Measurements from ENCODE around the gene NAALADL2. TPM values are rescaled to one million over a fixed set of nuclear protein-coding genes. Genes with fewer than 3 reads are reported as not detected.

The NAALADL2 gene
- total RNA-seq, 2 experiments from 2014 or later: 0.48 TPM; not detected in 1

DNA sequence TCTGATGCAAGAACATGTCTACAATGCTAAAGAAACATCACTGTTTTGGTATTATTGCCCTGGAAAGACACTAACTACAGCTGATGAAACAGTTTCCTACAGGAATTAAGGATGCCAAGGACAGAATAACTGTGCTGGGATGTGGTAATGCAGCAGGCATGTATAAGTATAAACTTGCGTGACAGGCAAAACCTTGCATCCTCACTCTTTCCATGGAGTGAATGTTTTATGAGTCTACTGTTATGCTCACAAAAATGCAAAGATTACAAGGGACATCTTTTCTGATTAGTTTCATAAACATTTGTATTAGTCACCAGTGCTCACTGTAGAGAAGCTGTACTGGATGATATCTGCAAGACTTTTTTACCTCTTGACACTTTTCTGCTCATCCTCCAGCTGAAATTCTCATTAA is 143.6 kb downstream of the NAALADL2 start:
- no peaks in the 10 kb centered on the region for H3K4me1 Mint-ChIP-seq
- H3K27me3 Mint-ChIP-seq: no peaks in the 10 kb centered on the region
- DNase-seq: no peak
- no peak overlapping the region for H3K4me3 Mint-ChIP-seq
- no peaks in the 10 kb centered on the region for H3K36me3 Mint-ChIP-seq
- no peaks in the 10 kb centered on the region for H3K9me3 Mint-ChIP-seq
- H3K27ac Mint-ChIP-seq: no peak overlapping the region

DNA sequence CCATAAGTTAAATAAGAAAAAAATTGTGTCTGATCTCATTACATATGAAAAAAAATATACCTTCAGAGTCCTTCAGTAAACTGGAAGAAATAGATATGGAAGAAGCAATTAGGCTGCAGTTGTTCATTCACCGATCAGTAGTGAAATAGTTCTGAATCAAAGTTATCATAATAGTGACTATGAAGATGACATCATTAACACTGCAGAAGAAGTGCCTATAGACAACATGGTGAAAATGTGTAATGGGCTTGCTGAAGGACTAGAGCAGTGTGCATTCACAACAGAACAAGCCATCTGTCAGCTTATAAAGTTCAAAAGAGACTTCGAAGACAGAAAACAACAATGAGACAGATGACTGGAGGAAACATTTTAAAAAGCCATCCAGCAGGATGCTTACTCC is 144.5 kb downstream of the NAALADL2 start:
- no peak overlapping the region for H3K27ac Mint-ChIP-seq
- no peaks in the 10 kb centered on the region for H3K36me3 Mint-ChIP-seq
- DNase-seq: no peak
- H3K27me3 Mint-ChIP-seq: no peaks in the 10 kb centered on the region
- H3K4me3 Mint-ChIP-seq: no peak overlapping the region
- no peaks in the 10 kb centered on the region for H3K4me1 Mint-ChIP-seq
- H3K9me3 Mint-ChIP-seq: no peaks in the 10 kb centered on the region

DNA sequence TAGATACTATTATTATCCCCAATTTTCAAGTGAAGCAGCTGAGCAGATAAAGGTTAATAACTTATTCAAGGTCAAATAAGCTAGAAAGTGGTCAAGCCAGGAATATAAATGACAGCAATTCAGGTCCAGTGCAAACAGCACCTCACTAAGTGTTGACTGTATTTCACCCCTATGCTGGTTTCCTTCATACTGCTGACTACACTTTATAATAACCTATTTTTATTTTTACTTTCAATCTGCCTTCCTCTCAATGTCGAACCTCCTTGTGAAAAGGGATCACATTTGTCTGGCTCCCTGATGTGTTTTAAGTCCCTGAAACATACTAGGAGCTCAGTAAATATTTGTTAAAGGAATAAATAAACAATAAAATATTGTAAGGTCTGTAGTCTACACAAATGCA is 146.1 kb downstream of the NAALADL2 start:
- DNase-seq: no peak
- Mint-ChIP-seq H3K4me1 (no peaks in the 10 kb centered on the region), H3K36me3 (no peaks in the 10 kb centered on the region), H3K27ac (no peak overlapping the region), H3K4me3 (no peak overlapping the region), H3K9me3 (no peaks in the 10 kb centered on the region), H3K27me3 (no peaks in the 10 kb centered on the region)

- no peaks in the 10 kb centered on the region for H3K9me3 Mint-ChIP-seq
- no peak overlapping the region for H3K4me3 Mint-ChIP-seq
- H3K36me3 Mint-ChIP-seq: no peaks in the 10 kb centered on the region
- no peak overlapping the region for H3K27ac Mint-ChIP-seq
- no peaks in the 10 kb centered on the region for H3K27me3 Mint-ChIP-seq
- no peak for DNase-seq
- H3K4me1 Mint-ChIP-seq: no peaks in the 10 kb centered on the region
These were observed 146.7 kb downstream of the NAALADL2 start for GRCh38 chr3:175005881-175006280.

GRCh38 chr3:175007306-175007705 is 148.2 kb downstream of the NAALADL2 start:
- no peak for DNase-seq
- no peaks in the 10 kb centered on the region for H3K9me3 Mint-ChIP-seq
- no peak overlapping the region for H3K27ac Mint-ChIP-seq
- H3K4me1 Mint-ChIP-seq: no peaks in the 10 kb centered on the region
- H3K4me3 Mint-ChIP-seq: no peak overlapping the region
- H3K27me3 Mint-ChIP-seq: no peaks in the 10 kb centered on the region
- no peaks in the 10 kb centered on the region for H3K36me3 Mint-ChIP-seq

DNA sequence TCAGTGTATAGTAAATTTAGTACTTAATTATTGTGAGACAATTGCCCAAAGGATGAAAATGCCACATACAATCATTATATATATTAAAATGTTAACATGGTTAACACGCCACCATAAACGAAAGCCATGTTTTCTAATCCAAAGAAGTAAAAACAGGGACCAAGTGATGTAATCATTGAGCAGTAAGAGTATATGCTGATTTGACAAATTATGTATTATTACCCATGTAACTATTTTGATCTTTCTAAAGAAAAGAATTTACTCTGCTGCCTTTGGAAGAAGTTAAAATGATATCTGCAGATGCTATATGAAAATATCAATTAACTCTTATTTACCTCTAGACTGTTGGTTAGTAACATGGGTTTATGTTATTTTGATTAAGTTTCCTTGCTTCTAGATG is 150.2 kb downstream of the NAALADL2 start:
- Mint-ChIP-seq H3K27me3 (no peaks in the 10 kb centered on the region), H3K9me3 (no peaks in the 10 kb centered on the region), H3K36me3 (no peaks in the 10 kb centered on the region), H3K4me1 (no peaks in the 10 kb centered on the region), H3K27ac (no peak overlapping the region), H3K4me3 (no peak overlapping the region)
- DNase-seq: no peak

DNA sequence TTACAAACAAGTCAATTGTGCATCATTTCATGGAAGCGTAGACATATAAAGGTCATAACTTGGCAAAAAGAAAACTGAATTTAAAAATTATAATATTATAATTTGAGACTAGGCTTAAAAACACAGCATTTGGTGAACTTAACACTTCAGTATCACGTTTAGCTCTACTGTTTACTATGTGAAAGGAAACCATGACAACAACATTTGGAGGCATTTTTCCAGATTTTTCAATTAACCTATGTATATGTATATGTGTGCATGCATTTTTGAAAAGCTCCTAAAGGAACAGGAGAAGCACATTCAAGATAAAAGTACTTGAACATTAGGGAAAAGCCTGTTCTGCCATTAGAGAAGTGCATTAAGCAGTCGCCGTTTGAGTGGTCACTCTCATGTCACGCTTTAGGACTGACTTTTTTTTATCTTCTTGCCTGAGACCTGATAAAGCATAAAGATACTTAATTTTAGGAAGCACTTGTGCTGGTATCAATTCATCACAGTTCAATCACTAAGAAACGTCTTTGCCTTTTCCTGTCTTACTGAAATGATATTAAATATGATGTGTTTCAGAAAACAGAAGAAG is 156.0 kb downstream of the NAALADL2 start:
- Mint-ChIP-seq H3K4me3 (no peak overlapping the region), H3K4me1 (no peaks in the 10 kb centered on the region), H3K9me3 (no peaks in the 10 kb centered on the region), H3K36me3 (no peaks in the 10 kb centered on the region), H3K27me3 (no peaks in the 10 kb centered on the region), H3K27ac (no peak overlapping the region)
- DNase-seq: no peak

DNA sequence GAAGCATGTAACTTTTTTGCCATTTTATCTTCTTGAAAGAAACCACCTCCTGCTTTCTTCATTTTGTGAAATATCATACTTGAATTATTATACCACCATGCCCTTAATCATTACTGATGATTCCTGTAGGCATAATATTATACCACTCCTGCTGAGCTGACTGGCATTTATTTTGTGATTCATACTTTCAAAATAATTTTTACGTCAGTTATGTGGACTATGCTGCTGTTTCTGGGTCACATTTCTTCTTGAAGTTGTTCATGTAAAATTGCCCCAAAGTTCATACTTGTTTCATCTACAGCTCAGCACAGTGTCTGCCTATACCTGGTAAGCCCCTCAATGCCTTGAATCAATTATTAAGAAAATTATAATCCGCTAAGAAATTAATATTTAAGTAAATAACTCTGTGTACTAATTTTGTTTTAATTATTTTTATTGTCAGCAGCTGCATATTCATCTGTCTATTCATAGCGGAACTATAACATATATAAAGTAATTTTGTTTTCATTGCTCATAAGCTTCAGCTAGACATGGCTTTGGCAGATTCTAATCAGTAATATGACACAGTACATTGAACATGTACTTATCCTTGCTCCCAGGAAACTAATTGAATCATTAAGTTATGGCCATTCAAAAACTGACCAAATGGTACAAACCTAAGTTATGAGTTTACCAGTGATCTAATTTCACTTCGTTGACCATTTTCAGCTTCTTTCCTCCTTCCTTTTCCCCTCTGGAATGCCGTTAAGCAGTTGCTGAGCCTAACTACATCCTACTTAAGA is 160.0 kb downstream of the NAALADL2 start:
- H3K9me3 Mint-ChIP-seq: no peaks in the 10 kb centered on the region
- DNase-seq: no peak
- no peak overlapping the region for H3K27ac Mint-ChIP-seq
- H3K4me3 Mint-ChIP-seq: no peak overlapping the region
- H3K27me3 Mint-ChIP-seq: no peaks in the 10 kb centered on the region
- no peaks in the 10 kb centered on the region for H3K36me3 Mint-ChIP-seq
- no peaks in the 10 kb centered on the region for H3K4me1 Mint-ChIP-seq

DNA sequence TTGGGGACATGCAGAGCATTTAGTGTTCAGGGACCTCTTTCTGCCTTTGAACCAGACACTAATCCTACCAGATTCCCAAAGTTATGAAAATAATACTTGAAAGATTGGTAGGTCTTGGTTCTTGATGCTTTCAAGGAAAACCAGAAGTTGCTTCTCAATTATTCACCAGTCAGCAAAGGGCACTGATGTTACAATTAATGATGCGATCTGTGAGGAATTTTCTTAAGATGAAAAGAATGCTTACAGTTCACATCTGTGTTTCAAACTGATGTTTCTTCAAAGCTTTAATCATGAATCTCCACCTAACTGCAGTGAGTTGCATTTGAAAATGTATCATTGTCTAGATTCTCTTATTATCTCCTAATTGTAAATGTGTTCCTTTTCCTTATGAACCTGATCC is 161.0 kb downstream of the NAALADL2 start:
- DNase-seq: no peak
- no peak overlapping the region for H3K27ac Mint-ChIP-seq
- no peaks in the 10 kb centered on the region for H3K36me3 Mint-ChIP-seq
- H3K4me1 Mint-ChIP-seq: no peaks in the 10 kb centered on the region
- no peaks in the 10 kb centered on the region for H3K9me3 Mint-ChIP-seq
- no peaks in the 10 kb centered on the region for H3K27me3 Mint-ChIP-seq
- no peak overlapping the region for H3K4me3 Mint-ChIP-seq

DNA sequence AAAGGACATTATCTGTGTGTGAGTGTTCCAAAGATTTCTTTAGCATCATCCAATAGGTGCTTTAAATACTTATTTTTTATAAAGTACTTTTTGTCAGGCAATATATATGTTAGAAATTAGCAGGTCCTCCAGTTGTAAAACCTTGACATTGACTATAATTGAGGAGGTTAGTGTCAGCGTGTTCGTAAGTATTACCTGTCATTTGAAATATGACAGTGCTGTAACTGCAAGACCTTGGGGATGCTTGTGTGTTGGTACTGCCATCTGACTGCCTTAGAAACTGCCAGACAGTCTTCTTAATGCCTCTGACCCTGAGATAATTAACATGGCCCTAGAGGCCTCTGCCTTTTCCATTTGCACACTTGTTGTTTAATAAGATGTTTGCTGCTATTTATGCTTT is 170.7 kb downstream of the NAALADL2 start:
- Mint-ChIP-seq H3K27ac (no peak overlapping the region), H3K27me3 (no peaks in the 10 kb centered on the region), H3K4me1 (no peaks in the 10 kb centered on the region), H3K4me3 (no peak overlapping the region), H3K9me3 (peaks cover 2% of the 10 kb centered on the region), H3K36me3 (no peaks in the 10 kb centered on the region)
- DNase-seq: no peak

DNA sequence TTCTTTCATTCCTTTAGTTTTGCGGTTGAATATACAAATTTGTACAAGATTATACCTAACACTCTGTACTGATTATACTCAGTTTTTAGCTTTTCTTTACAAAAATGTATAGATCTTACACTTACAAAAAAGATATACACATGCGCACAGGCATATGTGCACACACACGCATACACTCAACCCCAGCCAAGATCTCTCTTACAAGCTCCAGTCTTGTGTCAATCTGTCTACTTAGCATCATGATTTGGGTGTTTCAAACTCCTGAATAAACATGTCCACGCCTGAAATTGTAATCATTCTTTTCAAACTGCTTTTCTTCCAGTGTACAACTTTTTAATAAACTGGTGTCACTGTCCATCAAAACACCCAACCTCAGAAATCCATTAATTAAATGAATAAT is 180.7 kb downstream of the NAALADL2 start:
- no peak for DNase-seq
- Mint-ChIP-seq H3K9me3 (no peaks in the 10 kb centered on the region), H3K36me3 (no peaks in the 10 kb centered on the region), H3K27ac (no peak overlapping the region), H3K27me3 (no peaks in the 10 kb centered on the region), H3K4me3 (no peak overlapping the region), H3K4me1 (no peaks in the 10 kb centered on the region)

DNA sequence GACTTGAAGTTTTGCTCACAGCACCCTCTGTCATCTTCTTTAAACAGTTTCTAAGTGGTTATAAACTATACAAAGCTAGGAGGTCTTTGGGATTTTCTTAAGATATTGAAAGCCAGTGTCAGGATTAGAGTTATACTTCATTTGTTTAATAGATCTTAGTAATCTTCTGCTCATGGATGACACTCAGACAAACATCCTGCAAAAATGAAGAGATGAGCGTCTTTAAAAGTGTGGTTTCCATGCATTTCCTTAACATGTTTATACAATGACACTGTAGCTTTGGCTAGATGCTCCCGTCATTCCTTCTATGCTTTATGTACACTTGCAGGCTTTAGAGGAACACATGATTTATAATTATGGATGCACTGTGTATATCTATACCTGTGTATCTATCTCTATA is 182.2 kb downstream of the NAALADL2 start:
- no peaks in the 10 kb centered on the region for H3K36me3 Mint-ChIP-seq
- H3K27ac Mint-ChIP-seq: no peak overlapping the region
- no peak for DNase-seq
- no peaks in the 10 kb centered on the region for H3K27me3 Mint-ChIP-seq
- no peak overlapping the region for H3K4me3 Mint-ChIP-seq
- H3K9me3 Mint-ChIP-seq: no peaks in the 10 kb centered on the region
- no peaks in the 10 kb centered on the region for H3K4me1 Mint-ChIP-seq

DNA sequence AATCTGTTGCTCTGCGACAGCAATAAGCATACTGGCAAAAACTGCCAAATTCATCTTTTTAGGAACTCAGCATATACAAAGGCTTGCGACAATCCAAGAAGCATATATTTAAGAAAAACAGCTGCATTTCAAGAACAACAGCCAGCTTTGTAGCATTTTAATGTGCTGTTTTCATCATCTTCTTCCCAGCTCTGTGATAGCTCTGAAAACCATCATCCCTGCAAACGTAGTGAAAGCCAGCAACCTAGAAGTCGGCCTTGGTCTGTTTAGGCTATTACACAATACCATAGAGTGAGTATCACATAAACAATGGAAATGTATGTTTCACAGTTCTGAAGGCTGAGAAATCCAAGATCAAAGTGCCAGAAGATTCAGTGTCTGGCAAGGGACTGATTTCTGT is 187.5 kb downstream of the NAALADL2 start:
- H3K36me3 Mint-ChIP-seq: no peaks in the 10 kb centered on the region
- no peaks in the 10 kb centered on the region for H3K4me1 Mint-ChIP-seq
- no peak overlapping the region for H3K4me3 Mint-ChIP-seq
- no peaks in the 10 kb centered on the region for H3K9me3 Mint-ChIP-seq
- no peak for DNase-seq
- no peaks in the 10 kb centered on the region for H3K27me3 Mint-ChIP-seq
- no peak overlapping the region for H3K27ac Mint-ChIP-seq

- Mint-ChIP-seq H3K27ac (no peak overlapping the region), H3K27me3 (no peaks in the 10 kb centered on the region), H3K4me3 (no peak overlapping the region), H3K9me3 (peaks cover 2% of the 10 kb centered on the region), H3K4me1 (no peaks in the 10 kb centered on the region), H3K36me3 (no peaks in the 10 kb centered on the region)
- no peak for DNase-seq
These were observed 188.7 kb downstream of the NAALADL2 start for GRCh38 chr3:175047786-175048185.

- Mint-ChIP-seq H3K27me3 (no peaks in the 10 kb centered on the region), H3K4me3 (no peak overlapping the region), H3K27ac (no peak overlapping the region), H3K4me1 (no peaks in the 10 kb centered on the region), H3K9me3 (peaks cover 8% of the 10 kb centered on the region), H3K36me3 (no peaks in the 10 kb centered on the region)
- DNase-seq: no peak
These were observed 198.3 kb downstream of the NAALADL2 start for GRCh38 chr3:175057401-175057800.

GRCh38 chr3:175059788-175060187 is 200.7 kb downstream of the NAALADL2 start:
- Mint-ChIP-seq H3K9me3 (peaks cover 7% of the 10 kb centered on the region), H3K27me3 (no peaks in the 10 kb centered on the region), H3K27ac (no peak overlapping the region), H3K4me1 (no peaks in the 10 kb centered on the region), H3K36me3 (no peaks in the 10 kb centered on the region), H3K4me3 (no peak overlapping the region)
- DNase-seq: no peak

All from activated naive CD8-positive, alpha-beta T cell treated with anti-CD3 and anti-CD28 coated beads for 36 hours (primary cell).